VCaP (cell line): Measurements from ENCODE around the gene ZNF227.
A peak's percentile ranks its signal among the peaks of the same experiment; 100 is the strongest.

Experiments
- H3K27ac ChIP-seq: fragments of 450-650 bp; 2 replicates; pipeline ENCODE4 v1.5.1; 2017
- TF ChIP-seq, protein P1 (sequence below): fragments of 450-650 bp; conservative IDR thresholded peaks from 2 replicates; pipeline ENCODE4 v1.5.1; 2017; ENCODE audit warnings: mild to moderate bottlenecking, moderate library complexity

The ZNF227 gene

DNA sequence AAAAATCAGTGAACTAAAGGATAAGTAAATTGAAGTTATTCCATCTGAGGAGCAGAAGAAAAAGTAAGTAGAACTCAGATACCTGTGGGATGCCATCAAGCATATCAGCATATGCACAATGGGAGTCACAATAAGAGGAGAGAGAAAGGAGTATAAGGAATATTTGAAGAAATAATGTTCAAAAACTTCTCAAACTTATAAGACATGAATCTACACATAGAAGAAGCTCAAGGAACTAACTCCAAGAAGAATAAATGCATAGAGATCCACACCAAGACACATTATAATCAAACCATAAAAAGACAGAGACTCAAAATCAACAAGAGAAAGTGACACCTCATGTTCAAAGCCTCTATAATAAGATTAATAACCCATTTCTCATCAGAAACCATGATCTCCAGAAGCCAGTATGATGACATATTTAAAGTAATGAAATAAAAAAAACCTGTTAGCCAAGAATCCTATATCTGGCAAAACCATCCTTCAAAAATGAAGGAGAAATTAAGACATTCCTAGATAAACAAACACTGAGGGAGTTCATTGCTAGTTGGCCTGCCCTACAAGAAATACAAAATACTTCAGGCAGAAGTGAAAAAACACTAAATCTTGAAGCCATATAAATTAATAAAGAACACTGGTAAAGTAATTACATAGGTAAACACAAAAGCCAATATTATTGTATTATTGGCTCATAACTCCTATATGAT lies 43.5 kb downstream of the ZNF227 start:
- H3K27ac ChIP-seq = no peak overlapping the region
- TF ChIP-seq, protein P1, sequence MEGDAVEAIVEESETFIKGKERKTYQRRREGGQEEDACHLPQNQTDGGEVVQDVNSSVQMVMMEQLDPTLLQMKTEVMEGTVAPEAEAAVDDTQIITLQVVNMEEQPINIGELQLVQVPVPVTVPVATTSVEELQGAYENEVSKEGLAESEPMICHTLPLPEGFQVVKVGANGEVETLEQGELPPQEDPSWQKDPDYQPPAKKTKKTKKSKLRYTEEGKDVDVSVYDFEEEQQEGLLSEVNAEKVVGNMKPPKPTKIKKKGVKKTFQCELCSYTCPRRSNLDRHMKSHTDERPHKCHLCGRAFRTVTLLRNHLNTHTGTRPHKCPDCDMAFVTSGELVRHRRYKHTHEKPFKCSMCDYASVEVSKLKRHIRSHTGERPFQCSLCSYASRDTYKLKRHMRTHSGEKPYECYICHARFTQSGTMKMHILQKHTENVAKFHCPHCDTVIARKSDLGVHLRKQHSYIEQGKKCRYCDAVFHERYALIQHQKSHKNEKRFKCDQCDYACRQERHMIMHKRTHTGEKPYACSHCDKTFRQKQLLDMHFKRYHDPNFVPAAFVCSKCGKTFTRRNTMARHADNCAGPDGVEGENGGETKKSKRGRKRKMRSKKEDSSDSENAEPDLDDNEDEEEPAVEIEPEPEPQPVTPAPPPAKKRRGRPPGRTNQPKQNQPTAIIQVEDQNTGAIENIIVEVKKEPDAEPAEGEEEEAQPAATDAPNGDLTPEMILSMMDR = no peak

DNA sequence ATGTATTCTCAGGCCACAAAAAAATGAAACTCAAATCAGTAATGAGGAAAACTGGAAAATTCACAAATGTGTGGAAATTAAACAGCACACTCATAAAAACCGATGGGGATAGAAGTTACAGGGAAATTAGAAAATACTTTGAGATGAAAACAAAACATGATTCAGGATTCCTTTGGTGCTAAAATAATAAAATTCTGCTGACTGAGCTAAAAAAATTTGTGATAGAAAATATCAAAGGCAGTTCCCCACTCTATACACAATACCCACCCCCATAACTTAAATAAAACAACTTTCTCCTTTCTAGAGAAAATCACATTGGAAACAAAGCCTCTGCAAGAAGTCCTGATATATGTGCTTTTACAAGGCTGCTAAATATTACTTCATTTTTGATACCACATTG lies 45.8 kb downstream of the ZNF227 start:
- TF ChIP-seq, protein P1 = no peak
- no peak overlapping the region for H3K27ac ChIP-seq

DNA sequence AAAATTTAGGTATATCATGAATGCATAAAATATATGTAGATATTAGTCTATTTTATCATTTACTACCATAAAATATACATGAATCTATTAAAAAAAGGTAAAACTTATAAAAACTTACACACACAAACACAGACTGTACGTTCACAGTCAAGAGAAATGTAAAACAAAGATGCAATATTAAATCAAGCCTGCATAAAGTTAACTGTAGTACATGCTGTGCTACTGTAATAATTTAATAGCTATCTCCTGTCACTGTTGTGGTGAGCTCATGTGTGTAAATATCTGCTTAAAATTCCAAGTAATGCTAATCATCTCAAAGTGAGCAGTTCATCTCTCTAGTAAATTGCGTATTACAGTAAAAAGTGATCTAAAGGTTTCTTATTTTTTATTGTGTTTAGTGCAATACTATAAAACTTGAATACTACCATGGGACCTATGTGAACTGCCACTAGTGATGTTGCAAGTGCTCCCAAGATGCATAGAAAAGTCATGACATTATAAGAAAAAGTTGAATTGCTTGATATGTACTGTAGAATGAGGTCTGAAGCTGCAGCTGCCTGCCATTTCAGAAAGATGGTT lies 46.6 kb downstream of the ZNF227 start:
- peak overlapping the region; percentile 78 for H3K27ac ChIP-seq
- TF ChIP-seq, protein P1 = no peak

DNA sequence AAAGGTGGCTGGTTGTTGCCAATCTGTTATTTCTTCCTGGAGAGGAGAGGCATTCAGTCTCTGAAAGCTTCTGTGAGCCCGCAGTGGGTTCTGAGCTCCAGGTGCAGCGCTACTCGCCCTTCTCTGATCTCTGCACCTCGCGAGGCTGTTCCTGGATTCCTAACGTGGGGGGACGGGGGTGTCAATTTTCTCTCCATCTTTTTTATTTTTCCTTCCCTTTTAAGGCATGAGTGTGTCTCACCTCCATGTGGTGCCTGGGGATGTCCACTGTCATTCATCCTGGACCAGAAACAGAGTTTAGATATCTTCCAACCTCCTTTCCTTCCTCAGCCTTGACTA lies 48.0 kb downstream of the ZNF227 start:
- H3K27ac ChIP-seq = peak overlapping the region; percentile 78
- TF ChIP-seq, protein P1 = no peak

DNA sequence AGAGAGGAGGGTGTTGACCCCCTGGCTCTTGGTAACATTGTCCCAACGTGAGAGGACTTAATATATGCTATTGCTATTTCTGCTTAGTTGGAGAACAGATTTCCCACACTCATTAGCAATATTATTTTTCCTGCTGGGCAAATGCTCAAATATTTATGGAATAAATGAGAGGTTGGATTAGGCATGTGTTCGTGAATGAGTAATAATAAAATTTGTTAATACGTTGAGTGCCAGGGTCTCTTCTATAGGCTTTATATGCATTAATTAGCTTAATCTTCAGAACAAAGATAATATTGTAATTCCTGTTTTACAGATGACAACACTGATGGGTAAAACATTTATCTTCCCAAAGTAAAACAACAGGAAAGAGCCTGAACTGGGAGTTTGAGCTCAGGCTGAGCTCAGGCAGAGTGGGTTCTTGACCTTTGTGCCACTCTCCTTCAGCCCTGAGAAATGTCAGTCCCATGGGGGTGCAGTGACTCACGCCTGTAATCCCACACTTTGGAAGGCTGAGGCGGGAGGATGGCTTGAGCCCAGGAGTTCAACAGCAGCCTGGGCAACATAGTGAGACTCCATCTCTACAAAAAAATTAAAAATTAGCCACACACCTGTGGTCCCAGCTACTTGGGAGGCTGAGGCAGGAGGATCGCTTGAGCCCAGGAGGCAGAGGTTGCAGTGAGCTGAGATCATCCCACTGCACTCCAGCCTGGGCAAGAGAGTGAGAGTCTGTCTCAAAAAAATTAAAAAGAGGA lies 48.5 kb downstream of the ZNF227 start:
- H3K27ac ChIP-seq = peak overlapping the region; percentile 78
- TF ChIP-seq, protein P1 = no peak

DNA sequence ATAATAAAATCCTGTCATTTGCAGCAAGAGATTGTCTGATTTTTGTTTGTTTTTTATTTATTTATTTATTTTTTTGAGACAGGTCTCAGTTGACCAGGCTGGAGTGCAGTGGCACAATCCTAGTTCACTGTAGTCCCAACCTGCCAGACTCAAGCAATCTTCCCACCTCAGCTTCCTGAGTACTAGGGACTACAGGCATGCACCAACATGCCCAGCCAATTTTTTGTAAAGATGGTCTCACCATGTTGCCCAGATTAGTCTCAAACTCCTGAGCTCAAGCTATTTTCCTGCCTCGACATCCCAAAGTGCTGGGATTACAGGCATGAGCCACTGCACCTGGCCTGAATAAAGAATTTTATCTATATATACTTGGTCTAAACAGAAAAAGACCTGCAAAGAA lies 65.0 kb downstream of the ZNF227 start:
- H3K27ac ChIP-seq = no peak overlapping the region
- TF ChIP-seq, protein P1 = no peak

DNA sequence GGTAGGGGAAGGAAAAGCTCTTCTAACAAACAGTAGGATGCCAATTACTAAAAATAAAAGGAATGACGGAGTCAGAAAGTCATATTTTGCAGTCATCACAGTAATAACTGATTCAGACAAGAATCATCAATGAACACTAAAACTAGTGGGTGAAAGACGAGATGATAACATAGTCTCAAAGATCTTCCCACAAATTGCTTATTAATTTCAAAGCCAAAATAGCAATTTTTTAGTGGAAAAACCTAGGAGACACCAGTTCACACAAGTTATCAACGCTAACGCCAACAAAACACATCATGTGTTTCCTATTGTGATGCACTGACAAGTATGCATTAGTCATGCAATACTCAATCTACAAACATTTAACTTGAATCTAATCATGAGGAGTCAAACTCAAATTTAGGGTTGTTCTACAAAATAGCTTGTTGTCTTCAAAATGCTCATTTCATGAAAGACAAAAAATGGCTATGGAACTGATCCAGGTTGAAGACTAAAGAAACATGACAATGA lies 65.9 kb downstream of the ZNF227 start:
- TF ChIP-seq, protein P1 = no peak
- H3K27ac ChIP-seq = no peak overlapping the region
